NCI-H524 treated with DMSO at 0.1 percent for 48 hours (cell line): ENCODE data around the gene MAGI2.

Experiments used
- DNase-seq: peaks from one replicate; lab custom pipeline; 2025; lab: John Stamatoyannopoulos, UW

The MAGI2 gene

GRCh38 chr7:79245623-79246249 lies 207.7 kb downstream of the MAGI2 start:
- no peak for DNase-seq

GRCh38 chr7:79244482-79244881 lies 209.0 kb downstream of the MAGI2 start:
- DNase-seq, result no peak

- no peak for DNase-seq
These were observed 212.0 kb downstream of the MAGI2 start for GRCh38 chr7:79241288-79242060.

DNA sequence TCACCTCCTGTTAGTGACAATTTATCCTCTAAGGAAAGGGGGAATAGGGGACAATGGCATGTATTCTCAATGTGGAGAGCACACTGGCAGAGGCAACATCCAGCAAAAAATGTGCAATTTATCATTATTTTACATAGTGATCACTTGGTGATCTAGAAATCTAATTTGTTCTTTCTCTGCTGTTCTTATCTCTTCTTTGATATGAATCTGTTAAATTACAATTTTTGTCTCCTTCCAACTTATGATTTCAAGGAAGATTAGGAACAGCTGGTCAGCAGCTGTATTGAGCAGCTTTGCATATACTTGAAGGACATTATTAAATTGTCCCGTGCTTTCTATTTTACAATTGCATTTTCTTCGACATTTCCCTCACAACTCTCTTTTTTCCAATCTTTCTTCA lies 213.1 kb downstream of the MAGI2 start:
- no peak for DNase-seq

GRCh38 chr7:79236352-79237028 lies 217.0 kb downstream of the MAGI2 start:
- DNase-seq, result no peak

- no peak for DNase-seq
These were observed 226.4 kb downstream of the MAGI2 start for GRCh38 chr7:79227044-79227443.

GRCh38 chr7:79221211-79221610 lies 232.3 kb downstream of the MAGI2 start:
- DNase-seq, result no peak

DNA sequence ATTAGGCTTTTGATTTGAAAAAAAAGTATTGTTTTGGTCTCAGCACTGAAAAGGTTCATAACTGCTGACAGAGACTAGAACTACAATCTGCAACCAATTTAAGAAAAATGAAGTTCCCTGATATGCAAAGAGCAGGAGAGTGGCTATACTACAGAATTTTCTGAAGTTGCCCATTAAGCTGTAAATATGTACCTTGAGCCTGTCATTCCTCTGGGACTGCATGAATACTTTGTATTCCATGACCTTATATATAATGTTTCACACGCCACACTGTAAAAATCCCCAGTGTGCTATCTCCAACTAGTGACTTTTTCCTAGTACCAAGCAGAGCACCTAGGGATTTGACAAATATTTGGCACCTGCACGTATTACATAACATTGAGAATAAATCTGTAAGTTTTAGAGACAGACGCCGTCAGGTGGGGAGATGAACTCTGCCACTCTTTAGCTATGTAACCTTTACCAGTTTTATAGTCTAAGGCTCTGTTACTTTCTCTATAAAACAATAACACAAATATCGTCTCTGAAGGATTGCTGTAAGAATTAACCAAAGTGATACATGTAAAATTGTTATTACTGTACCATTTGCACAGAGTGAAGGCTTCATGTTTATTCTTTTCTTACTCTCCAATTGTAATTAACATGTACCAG lies 235.4 kb downstream of the MAGI2 start:
- no peak for DNase-seq

DNA sequence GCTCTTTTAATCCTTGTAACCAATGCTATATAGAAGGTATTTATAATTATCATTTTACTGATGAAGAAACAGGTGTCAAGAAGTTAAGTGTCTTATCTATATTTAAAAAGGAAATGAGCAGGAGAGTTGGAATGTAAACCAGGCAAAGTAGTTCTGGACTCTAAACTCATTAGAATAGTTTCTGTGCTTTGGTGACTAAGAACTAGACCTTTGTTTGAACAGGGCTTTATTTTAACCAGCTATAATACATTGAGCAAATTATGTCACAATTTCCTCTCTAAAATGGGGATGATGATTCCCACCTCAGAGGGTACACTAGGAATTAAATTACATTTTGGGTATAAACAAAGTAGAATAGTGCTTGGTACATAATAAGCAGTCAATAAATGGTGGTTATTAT lies 236.0 kb downstream of the MAGI2 start:
- DNase-seq, result no peak

- DNase-seq, result no peak
These were observed 237.2 kb downstream of the MAGI2 start for GRCh38 chr7:79216236-79216635.

- DNase-seq, result no peak
These were observed 241.1 kb downstream of the MAGI2 start for GRCh38 chr7:79212334-79212733.

GRCh38 chr7:79211724-79212123 lies 241.7 kb downstream of the MAGI2 start:
- no peak for DNase-seq

DNA sequence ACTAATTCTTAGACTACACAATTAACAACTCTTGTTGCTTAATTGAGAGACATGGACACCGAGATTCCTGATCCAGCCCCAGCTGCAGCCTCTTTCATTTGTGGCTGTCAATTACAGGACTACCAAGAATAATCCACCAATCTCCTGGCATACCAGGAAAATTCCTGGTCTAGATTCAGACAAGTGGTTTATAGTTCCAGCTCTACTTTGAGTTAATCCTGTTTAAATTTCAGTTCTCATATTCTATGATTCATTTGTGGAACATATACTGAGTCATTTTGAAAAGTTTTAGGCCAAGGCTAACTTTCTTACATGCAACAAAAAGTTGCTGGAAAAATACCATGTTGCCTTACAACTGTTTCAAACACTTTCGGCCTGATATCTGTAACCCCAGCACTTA lies 253.5 kb downstream of the MAGI2 start:
- no peak for DNase-seq

DNA sequence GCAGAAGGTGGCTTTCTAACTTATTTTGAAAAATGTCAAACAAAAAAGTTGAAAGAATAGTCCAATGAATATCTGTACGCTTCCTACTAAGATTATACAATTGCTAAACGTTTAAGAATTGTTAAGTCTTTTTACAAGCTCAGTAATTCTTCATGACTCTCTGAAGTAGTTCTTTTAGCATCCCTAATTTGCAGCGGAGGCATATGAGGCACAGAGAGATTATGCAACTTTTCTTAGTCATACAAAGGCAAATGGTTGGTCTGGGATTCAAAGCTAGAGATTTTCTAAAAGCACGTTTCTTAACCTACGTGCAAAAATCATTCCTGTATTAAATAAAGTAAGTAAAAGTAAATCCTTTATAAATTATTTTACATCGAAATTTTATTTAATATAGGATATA lies 254.2 kb downstream of the MAGI2 start:
- DNase-seq, result no peak

- no peak for DNase-seq
These were observed 267.9 kb downstream of the MAGI2 start for GRCh38 chr7:79185605-79186004.

GRCh38 chr7:79182283-79182682 lies 271.2 kb downstream of the MAGI2 start:
- no peak for DNase-seq

- DNase-seq, result no peak
These were observed 272.9 kb downstream of the MAGI2 start for GRCh38 chr7:79180533-79180932.

DNA sequence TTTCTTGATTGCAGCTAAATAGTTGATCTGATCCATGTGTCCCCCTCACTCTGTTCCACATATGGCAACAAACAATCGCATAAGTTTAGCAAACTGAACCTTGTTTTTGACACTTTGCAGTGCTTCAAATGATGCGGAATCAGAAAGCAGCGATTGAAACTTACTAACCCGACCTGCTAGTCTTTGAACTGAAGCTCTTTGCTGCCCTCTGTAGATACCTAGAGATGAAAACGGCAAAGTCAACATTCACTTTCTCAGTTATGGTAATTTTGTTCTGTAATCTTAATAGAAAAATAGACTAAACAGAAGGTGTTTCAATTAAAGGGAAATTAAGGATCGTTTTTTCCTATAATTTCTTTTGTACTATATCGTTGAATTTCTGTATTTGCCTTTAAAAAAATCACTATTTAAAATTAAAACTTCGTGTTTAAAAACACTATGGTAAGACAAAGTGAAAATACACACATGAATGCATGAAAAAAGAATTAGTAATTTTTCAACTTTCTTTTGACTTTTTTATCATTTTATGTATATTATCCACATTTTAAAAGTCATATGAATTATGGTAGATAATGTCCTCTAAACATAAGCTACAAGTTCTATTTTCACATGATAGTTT lies 276.5 kb downstream of the MAGI2 start:
- peak; percentile 29 for DNase-seq

GRCh38 chr7:79175374-79175773 lies 278.1 kb downstream of the MAGI2 start:
- DNase-seq, result no peak

DNA sequence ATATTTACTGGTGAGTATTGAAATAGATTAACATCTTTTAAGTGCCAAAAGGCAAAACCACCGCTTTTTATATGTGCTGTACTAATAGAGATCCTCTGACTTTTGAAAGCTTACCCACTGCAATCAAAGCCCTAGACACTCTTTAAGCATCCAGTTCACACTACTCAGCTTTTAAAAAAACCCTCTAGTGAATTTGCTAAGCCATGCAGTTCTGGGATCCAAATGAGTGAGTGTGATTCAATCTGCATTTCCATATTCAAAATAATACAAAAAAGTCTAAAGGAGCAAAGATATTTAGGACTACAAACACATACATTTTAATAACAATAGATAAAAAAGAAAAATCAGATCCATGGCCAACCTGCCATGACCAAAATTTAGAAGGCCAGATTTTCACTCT lies 288.2 kb downstream of the MAGI2 start:
- DNase-seq, result no peak

- DNase-seq, result no peak
These were observed 294.3 kb downstream of the MAGI2 start for GRCh38 chr7:79159040-79159664.

- no peak for DNase-seq
These were observed 296.2 kb downstream of the MAGI2 start for GRCh38 chr7:79157281-79157680.
